Activated T-cell treated with anti-CD3 and anti-CD28 coated beads for 4 hours (primary cell): ENCODE data around the gene FAM168B.
"Not testable (repeated sequence)": the region's sequence is repeated elsewhere in the genome, so short reads cannot be mapped to it uniquely, and the experiment has no call there.

ENCODE experiments used
- DNase-seq: peaks from one replicate; pipeline ENCODE4 v3.0.0-alpha.2; 2020

Gene FAM168B

GRCh38 chr2:131094463-131095281 lies 1.4 kb upstream of the FAM168B start:
- no peak for DNase-seq

- DNase-seq = no peak
Measured at GRCh38 chr2:131093696-131094462, 619 bp upstream of the FAM168B start.

GRCh38 chr2:131092458-131093005 lies 728 bp downstream of the FAM168B start:
- no peak for DNase-seq

- no peak for DNase-seq
Measured at GRCh38 chr2:131085646-131086045, 7.6 kb downstream of the FAM168B start.

GRCh38 chr2:131081190-131081589 lies 12.1 kb downstream of the FAM168B start:
- no peak for DNase-seq

- DNase-seq = not testable (repeated sequence)
Measured at GRCh38 chr2:131079931-131080330, 13.3 kb downstream of the FAM168B start.

GRCh38 chr2:131077966-131078365 lies 15.3 kb downstream of the FAM168B start:
- no peak for DNase-seq

- no peak for DNase-seq
Measured at GRCh38 chr2:131077182-131077846, 15.9 kb downstream of the FAM168B start.

GRCh38 chr2:131076707-131077106 lies 16.6 kb downstream of the FAM168B start:
- DNase-seq = no peak

GRCh38 chr2:131075578-131075977 lies 17.7 kb downstream of the FAM168B start:
- DNase-seq = not testable (repeated sequence)

GRCh38 chr2:131068172-131068571 lies 25.1 kb downstream of the FAM168B start:
- not testable (repeated sequence) for DNase-seq

GRCh38 chr2:131067465-131068125 lies 25.7 kb downstream of the FAM168B start:
- DNase-seq = no peak

GRCh38 chr2:131064589-131065512 lies 28.4 kb downstream of the FAM168B start:
- no peak for DNase-seq

- DNase-seq = no peak
Measured at GRCh38 chr2:131063501-131064283, 29.6 kb downstream of the FAM168B start.

- no peak for DNase-seq
Measured at GRCh38 chr2:131058920-131059319, 34.3 kb downstream of the FAM168B start.

GRCh38 chr2:131058214-131058843 lies 34.9 kb downstream of the FAM168B start:
- no peak for DNase-seq

- DNase-seq = no peak
Measured at GRCh38 chr2:131056932-131057287, 36.4 kb downstream of the FAM168B start.

- no peak for DNase-seq
Measured at GRCh38 chr2:131056204-131056931, 36.9 kb downstream of the FAM168B start.
